Pancreas (tissue), 10 donors: ENCODE results near the gene SWAP70. TPM values are rescaled to one million over a fixed set of nuclear protein-coding genes. Genes with fewer than 3 reads are reported as not detected.

Experiments used
- ATAC-seq, 4 donors: fragments of 200-7000 bp; cut with Tn5 transposase; one replicate each; pipeline versions ENCODE4 v1.8.0 to v1.9.1; 2020; ENCODE audit warnings: mild to moderate bottlenecking in 4 of 4, moderate library complexity in 4 of 4
- DNase-seq, 6 donors: peaks; one replicate each; pipeline ENCODE4 v3.0.0-alpha.2; 2020
- FAIRE-seq: peaks from 2 replicates; lab custom pipeline; 2012; peaks lifted over from hg19 to GRCh38; lab: Jason Lieb, UNC
- H3K27ac ChIP-seq, 4 donors: fragments of 200-600 bp; sonication (generic); 1 replicate in 3 of 4; 2 replicates in 1 of 4; pipeline versions ENCODE4 v1.5.0 to v1.8.0; 2020
- H3K27me3 ChIP-seq, 4 donors: fragments of 200-600 bp; one replicate each; pipeline ENCODE4 v1.8.0; 2021
- H3K36me3 ChIP-seq, 3 donors: fragments of 200-600 bp; sonication (generic) in 1 of 3; one replicate each; pipeline versions ENCODE4 v1.5.0 to v1.8.0; 2020 to 2021
- H3K4me1 ChIP-seq, 3 donors: fragments of 200-600 bp; one replicate each; pipeline ENCODE4 v1.8.0; 2021
- H3K4me3 ChIP-seq, 4 donors: fragments of 200-600 bp; sonication (generic) in 2 of 4; one replicate each; pipeline versions ENCODE4 v1.5.0 to v1.8.0; 2020 to 2021
- H3K9me3 ChIP-seq, 4 donors: fragments of 200-600 bp; one replicate each; pipeline ENCODE4 v1.8.0; 2021
- CTCF ChIP-seq, 4 donors: fragments of 200-600 bp; sonication (generic) in 3 of 4; IDR thresholded peaks; one replicate each; pipeline versions ENCODE4 v1.5.0 to v1.8.0; 2021; ENCODE audit warnings: antibody characterized with exemption in 4 of 4
- WGBS, 2 donors: extraction: QIAGEN DNeasy Blood & Tissue Kit; methylation state at CpG; one replicate each; pipeline ENCODE4 v1.1.7; 2013; 5-methylcytosine and 5-hydroxymethylcytosine counted together
- intact Hi-C, 3 donors: fragments of 100-400 bp; cut with DNase I; formaldehyde crosslinking; loops; one replicate each; pipeline versions ENCODE4 v1.11.1 to v1.14.2; 2022
- polyA plus RNA-seq, 2 donors: library from polyadenylated mRNA; stranded (reverse); fragments of 200-250 nt; gene quantifications; one replicate each; pipeline ENCODE4 v1.2.3, GENCODE V29; 2013
- total RNA-seq, 6 donors: library from RNA; stranded (reverse); fragmentation: NEBNext Ultra II Directional in 4 of 6; extraction: Animal tissue kit (Norgen Biotek cat#: 25700) in 4 of 6; gene quantifications; one replicate each; pipeline versions ENCODE4 v1.2.1 to v1.2.4, GENCODE V29; 2021 to 2023
- donor health status: healthy with polysubstance abuse.
- donor health status: DM: no; HTN: no; CAD: no; lungs with moderate emphysema.
- donor health status: DM: no; HTN: no; CAD: no.
- donor health status: control.
- donor health status: control.
- donor health status: Bipolar disorder and iron deficiency.
- donor health status: DM: yes; HTN: yes; CAD: no.
- donor health status: DM: no; HTN: no; CAD: no.
- donor health status: DM: no; HTN: no; CAD: no.
- donor health status: DM: yes; HTN: yes; CAD: no.

SWAP70 gene
- total and polyA plus RNA-seq, 8 donors: 4.8 to 22.3 (median 10.3) TPM

GRCh38 chr11:9646324-9646723, 17.6 kb upstream of the SWAP70 start:
- ATAC-seq (no peak), FAIRE-seq (no peak), DNase-seq (no peak)
- intact Hi-C loops: no loop called here
- H3K9me3 ChIP-seq: no peaks in the 10 kb centered on the region
- H3K36me3 ChIP-seq: no peaks in the 10 kb centered on the region
- TF ChIP-seq CTCF (IDR thresholded peaks at IDR 0.05): no peak
- H3K27ac ChIP-seq: no peak overlapping the region
- H3K4me3 ChIP-seq: no peak overlapping the region
- H3K27me3 ChIP-seq: no peaks in the 10 kb centered on the region
- 88 to 89% methylated on average over 4 of the region's 4 CpGs for WGBS, 2 donors
- H3K4me1 ChIP-seq: no peaks in the 10 kb centered on the region

- 70 to 77% methylated on average over 7 of the region's 7 CpGs for WGBS, 2 donors
- no peak for FAIRE-seq
Measured at GRCh38 chr11:9651481-9651880, 12.4 kb upstream of the SWAP70 start.

GRCh38 chr11:9651899-9652748, 11.8 kb upstream of the SWAP70 start:
- DNase-seq (no peak), ATAC-seq (no peak), FAIRE-seq (no peak)
- H3K4me3 ChIP-seq: no peak overlapping the region
- intact Hi-C loops: no loop called here
- H3K27me3 ChIP-seq: no peaks in the 10 kb centered on the region
- H3K9me3 ChIP-seq: no peaks in the 10 kb centered on the region
- H3K27ac ChIP-seq: no peak overlapping the region
- TF ChIP-seq CTCF (IDR thresholded peaks at IDR 0.05): no peak
- no peaks in the 10 kb centered on the region for H3K36me3 ChIP-seq
- no peaks in the 10 kb centered on the region for H3K4me1 ChIP-seq

More at GRCh38 chr11:9651481-9651880, 12.4 kb upstream of the SWAP70 start:
- Histone ChIP-seq H3K27ac (no peak overlapping the region), H3K4me3 (no peak overlapping the region), H3K27me3 (no peaks in the 10 kb centered on the region), H3K4me1 (no peaks in the 10 kb centered on the region), H3K9me3 (no peaks in the 10 kb centered on the region), H3K36me3 (no peaks in the 10 kb centered on the region)
- no peak for TF ChIP-seq CTCF (IDR thresholded peaks at IDR 0.05)
- ATAC-seq: no peak
- DNase-seq: no peak
- intact Hi-C loops: no loop called here

GRCh38 chr11:9653871-9654270, 10.0 kb upstream of the SWAP70 start:
- no peaks in the 10 kb centered on the region for H3K4me1 ChIP-seq
- intact Hi-C loops: no loop called here
- TF ChIP-seq CTCF (IDR thresholded peaks at IDR 0.05): no peak
- H3K27ac ChIP-seq: no peak overlapping the region
- ATAC-seq (no peak), DNase-seq (no peak), FAIRE-seq (no peak)
- H3K4me3 ChIP-seq: no peak overlapping the region
- no peaks in the 10 kb centered on the region for H3K9me3 ChIP-seq
- no peaks in the 10 kb centered on the region for H3K36me3 ChIP-seq
- WGBS, 2 donors: 66 to 69% methylated on average over 2 of the region's 2 CpGs
- no peaks in the 10 kb centered on the region for H3K27me3 ChIP-seq

GRCh38 chr11:9656864-9657263, 7.0 kb upstream of the SWAP70 start:
- no peak for TF ChIP-seq CTCF (IDR thresholded peaks at IDR 0.05)
- intact Hi-C loops: no loop called here
- H3K9me3 ChIP-seq: no peaks in the 10 kb centered on the region
- H3K4me3 ChIP-seq: no peak overlapping the region
- DNase-seq (no peak), FAIRE-seq (no peak), ATAC-seq (no peak)
- H3K27me3 ChIP-seq: no peaks in the 10 kb centered on the region
- H3K36me3 ChIP-seq: no peaks in the 10 kb centered on the region
- no peaks in the 10 kb centered on the region for H3K4me1 ChIP-seq
- no peak overlapping the region for H3K27ac ChIP-seq
